IMR-90 (cell line): ENCODE data around the gene DHRSX. TPM values are rescaled to one million over a fixed set of nuclear protein-coding genes. Genes with fewer than 3 reads are reported as not detected.

Experiments
- ATAC-seq: fragments of 200-7000 bp; cut with Tn5 transposase; 2 replicates; pipeline ENCODE4 v1.9.1; 2020; ENCODE audit warnings: low read depth, mild to moderate bottlenecking, moderate library complexity
- BruUV-seq: library from RNA; stranded (reverse); fragments of 400-500 nt; replicated peaks from 2 replicates; lab custom pipeline; 2021; lab: Mats Ljungman, UMichigan
- CTCF ChIA-PET: fragments of 300-600 bp; formaldehyde crosslinking; extraction: SDS; loops from one replicate; lab custom pipeline; 2021; ENCODE audit warnings: antibody characterized with exemption; lab: Yijun Ruan, JAX
- POLR2A ChIA-PET: fragments of 300-600 bp; sonication (Branson Sonifier 250); formaldehyde crosslinking; loops from one replicate; lab custom pipeline; 2022; ENCODE audit warnings: antibody characterized with exemption; ENCODE audit not compliant: unreplicated experiment; lab: Charles Lee
- DNase-seq: peaks from one replicate; pipeline ENCODE4 v3.0.0; 2013
- H2AFZ ChIP-seq: replicated peaks from 2 replicates; pipeline ENCODE3; 2013; ENCODE audit warnings: low read length, mild to moderate bottlenecking; ENCODE audit not compliant: poor library complexity
- H2AK5ac ChIP-seq: 2 replicates; pipeline ENCODE4 v1.6.1; 2013; ENCODE audit warnings: low read depth, low read length, inconsistent platforms
- H2AK9ac ChIP-seq: replicated peaks from 2 replicates; pipeline ENCODE3; 2013; ENCODE audit warnings: mild to moderate bottlenecking, low read depth, low read length, moderate library complexity; ENCODE audit not compliant: poor library complexity
- H2BK120ac ChIP-seq: 2 replicates; pipeline ENCODE4 v1.6.1; 2013; ENCODE audit warnings: low read depth, low read length, inconsistent platforms
- H2BK15ac ChIP-seq: 3 replicates; pipeline ENCODE4 v1.6.1; 2013; ENCODE audit warnings: low read depth, low read length, inconsistent platforms
- H2BK20ac ChIP-seq: 2 replicates; pipeline ENCODE4 v1.6.1; 2013; ENCODE audit warnings: low read depth, mild to moderate bottlenecking, inconsistent platforms, low read length, moderate library complexity
- H2BK5ac ChIP-seq: 2 replicates; pipeline ENCODE4 v1.6.1; 2013; ENCODE audit warnings: mild to moderate bottlenecking, low read depth, low read length, inconsistent platforms; ENCODE audit not compliant: poor library complexity, severe bottlenecking
- H3K14ac ChIP-seq: replicated peaks from 2 replicates; pipeline ENCODE4 v1.6.1; 2013; ENCODE audit warnings: low read depth, low read length, inconsistent platforms
- H3K18ac ChIP-seq: 2 replicates; pipeline ENCODE4 v1.6.1; 2013; ENCODE audit warnings: low read depth, low read length, control low read depth
- H3K23ac ChIP-seq: 2 replicates; pipeline ENCODE4 v1.6.1; 2013; ENCODE audit warnings: low read depth, low read length, inconsistent platforms
- H3K27ac ChIP-seq: 2 replicates; pipeline ENCODE4 v1.5.1; 2013; ENCODE audit warnings: mild to moderate bottlenecking, control low read depth, low read length; ENCODE audit not compliant: insufficient read depth
- H3K27me3 ChIP-seq: 2 replicates; pipeline ENCODE4 v1.6.1; 2013; ENCODE audit warnings: low read length; ENCODE audit not compliant: control insufficient read depth, insufficient read depth
- H3K36me3 ChIP-seq: 2 replicates; pipeline ENCODE4 v1.6.1; 2013; ENCODE audit warnings: low read length, mixed read lengths; ENCODE audit not compliant: control insufficient read depth, insufficient read depth
- H3K4ac ChIP-seq: 2 replicates; pipeline ENCODE4 v1.6.1; 2013; ENCODE audit warnings: low read depth, low read length, inconsistent platforms
- H3K4me1 ChIP-seq: 2 replicates; pipeline ENCODE4 v1.6.1; 2013; ENCODE audit warnings: low read length, mixed read lengths; ENCODE audit not compliant: control insufficient read depth, insufficient read depth
- H3K4me2 ChIP-seq: 2 replicates; pipeline ENCODE4 v1.6.1; 2013; ENCODE audit warnings: low read depth, mild to moderate bottlenecking, control low read depth, low read length, moderate library complexity
- H3K4me3 ChIP-seq: 2 replicates; pipeline ENCODE4 v1.5.1; 2013; ENCODE audit warnings: low read depth, mild to moderate bottlenecking, control low read depth, low read length, moderate library complexity; ENCODE audit not compliant: insufficient read depth
- H3K56ac ChIP-seq: 2 replicates; pipeline ENCODE4 v1.6.1; 2013; ENCODE audit warnings: low read length, inconsistent platforms; ENCODE audit not compliant: insufficient read depth; ENCODE audit errors: extremely low read depth
- H3K79me1 ChIP-seq, 2 experiments: 2 replicates each; pipeline ENCODE4 v1.6.1; 2013; ENCODE audit warnings: low read length in 2 of 2, inconsistent platforms in 1 of 2, low read depth in 1 of 2
- H3K9ac ChIP-seq: 2 replicates; pipeline ENCODE4 v1.6.1; 2013; ENCODE audit warnings: low read depth, low read length, control low read depth
- H3K9me1 ChIP-seq: 2 replicates; pipeline ENCODE4 v1.6.1; 2013; ENCODE audit warnings: low read length, inconsistent platforms; ENCODE audit not compliant: insufficient read depth
- H3K9me3 ChIP-seq: 2 replicates; pipeline ENCODE4 v1.6.1; 2013; ENCODE audit warnings: low read length; ENCODE audit not compliant: control insufficient read depth, insufficient read depth
- H4K20me1 ChIP-seq: 2 replicates; pipeline ENCODE4 v1.6.1; 2013; ENCODE audit warnings: low read length, inconsistent platforms; ENCODE audit not compliant: insufficient read depth
- H4K5ac ChIP-seq: 2 replicates; pipeline ENCODE4 v1.6.1; 2013; ENCODE audit warnings: mild to moderate bottlenecking, low read depth, low read length, control low read depth
- H4K8ac ChIP-seq, 2 experiments: 2 replicates each; pipeline ENCODE4 v1.6.1; 2013; ENCODE audit warnings: low read depth in 2 of 2, low read length in 2 of 2, control low read depth in 1 of 2, inconsistent platforms in 1 of 2
- H4K91ac ChIP-seq: 2 replicates; pipeline ENCODE4 v1.6.1; 2013; ENCODE audit warnings: low read depth, low read length, inconsistent platforms; ENCODE audit not compliant: insufficient read depth
- BHLHE40 ChIP-seq: fragments of 150-350 bp; IDR thresholded peaks from 2 replicates; pipeline ENCODE4 v1.6.1; 2016; ENCODE audit warnings: mild to moderate bottlenecking, low read depth, low read length
- CHD1 ChIP-seq: IDR thresholded peaks from 2 replicates; pipeline ENCODE4 v1.6.1; 2012; ENCODE audit warnings: low read depth, low read length, improper control_type of control experiment
- CTCF ChIP-seq: conservative IDR thresholded peaks from 2 replicates; pipeline ENCODE4 v1.5.1; 2012; ENCODE audit warnings: mild to moderate bottlenecking, low read depth, low read length, improper control_type of control experiment
- ELK1 ChIP-seq: fragments of 150-350 bp; IDR thresholded peaks from 2 replicates; pipeline ENCODE4 v1.6.1; 2016; ENCODE audit warnings: low read depth, mild to moderate bottlenecking, low read length, moderate library complexity, borderline replicate concordance
- FOS ChIP-seq: fragments of 150-350 bp; IDR thresholded peaks from 2 replicates; pipeline ENCODE4 v1.6.1; 2016; ENCODE audit warnings: low read depth, low read length
- MAFK ChIP-seq: IDR thresholded peaks from 2 replicates; pipeline ENCODE4 v1.6.1; 2012; ENCODE audit warnings: low read depth, low read length, improper control_type of control experiment
- MAZ ChIP-seq: IDR thresholded peaks from 2 replicates; pipeline ENCODE4 v1.6.1; 2012; ENCODE audit warnings: low read depth, mild to moderate bottlenecking, low read length, improper control_type of control experiment, moderate library complexity, borderline replicate concordance
- MXI1 ChIP-seq: IDR thresholded peaks from 2 replicates; pipeline ENCODE4 v1.6.1; 2012; ENCODE audit warnings: low read depth, mild to moderate bottlenecking, low read length, moderate library complexity, borderline replicate concordance
- NFE2L2 ChIP-seq: fragments of 150-350 bp; IDR thresholded peaks from 2 replicates; pipeline ENCODE4 v1.6.1; 2016; ENCODE audit warnings: low read depth, mild to moderate bottlenecking, low read length
- POLR2A ChIP-seq: IDR thresholded peaks from 2 replicates; pipeline ENCODE4 v1.6.1; 2012; ENCODE audit warnings: mild to moderate bottlenecking, low read depth, low read length
- RAD21 ChIP-seq: IDR thresholded peaks from 2 replicates; pipeline ENCODE4 v1.6.1; 2012; ENCODE audit warnings: low read length, improper control_type of control experiment
- RCOR1 ChIP-seq: IDR thresholded peaks from 2 replicates; pipeline ENCODE4 v1.6.1; 2012; ENCODE audit warnings: mild to moderate bottlenecking, low read length, improper control_type of control experiment; ENCODE audit not compliant: insufficient replicate concordance
- RFX5 ChIP-seq: IDR thresholded peaks from 2 replicates; pipeline ENCODE4 v1.8.0; 2012; ENCODE audit warnings: low read depth, mild to moderate bottlenecking, low read length, moderate library complexity
- SMC3 ChIP-seq: fragments of 150-350 bp; IDR thresholded peaks from 2 replicates; pipeline ENCODE4 v1.6.1; 2016; ENCODE audit warnings: low read depth, mild to moderate bottlenecking, antibody characterized with exemption, low read length, moderate library complexity
- USF2 ChIP-seq: fragments of 150-350 bp; IDR thresholded peaks from 2 replicates; pipeline ENCODE4 v1.6.1; 2017; ENCODE audit warnings: mild to moderate bottlenecking, antibody characterized with exemption, low read length, low read depth
- WGBS, 2 experiments: methylation state at CpG; one replicate each; pipeline versions ENCODE4 v1.1.5 to v1.1.7; 2013; ENCODE audit warnings: missing lambda C conversion rate in 2 of 2; ENCODE audit not compliant: insufficient read length in 1 of 2; ENCODE audit errors: extremely low coverage in 2 of 2; 5-methylcytosine and 5-hydroxymethylcytosine counted together
- dilution Hi-C: fragments of 300-500 bp; cut with HindIII; formaldehyde crosslinking; loops from one replicate; pipeline ENCODE4 v1.14.3; 2018; ENCODE audit warnings: low sequenced_read_pairs; ENCODE audit not compliant: unreplicated experiment
- in situ Hi-C: fragments of 300-500 bp; cut with MboI; formaldehyde crosslinking; loops from 3 replicates; pipeline ENCODE4 v1.14.3; 2019; ENCODE audit warnings: low sequenced_read_pairs, inconsistent platforms, mixed read lengths
- intact Hi-C: fragments of 100-400 bp; cut with micrococcal nuclease; formaldehyde crosslinking; loops from 2 replicates; pipeline ENCODE4 v1.10.0; 2022
- polyA plus RNA-seq, 3 experiments: library from polyadenylated mRNA; depleted of rRNA; stranded (reverse); fragments of >200 nt; gene quantifications; 2 replicates each; pipeline ENCODE4 v1.2.3, GENCODE V29; 2012; ENCODE audit warnings: low replicate concordance in 1 of 3
- total RNA-seq: library from RNA; depleted of rRNA; stranded (reverse); fragments of >200 nt; gene quantifications from 2 replicates; pipeline ENCODE4 v1.2.3, GENCODE V29; 2012

DHRSX gene
- total and polyA plus RNA-seq, 2 of the 4 experiments (the other 2 are of a cell fraction): 26.2 to 38.0 TPM

- H2BK15ac ChIP-seq: no peak overlapping the region
- H2AK9ac ChIP-seq: no peak overlapping the region
- H3K4me3 ChIP-seq: no peak overlapping the region
- no peaks in the 10 kb centered on the region for H3K4me1 ChIP-seq
- no peak overlapping the region for H2BK120ac ChIP-seq
- 0 out of 2 replicates have a peak, but pooled peaks cover 4% of the 10 kb centered on the region for H4K20me1 ChIP-seq
- H3K23ac ChIP-seq: no peak overlapping the region
- no peak overlapping the region for H3K4ac ChIP-seq
- no peak overlapping the region for H2BK5ac ChIP-seq
- peaks cover 16% of the 10 kb centered on the region for H3K36me3 ChIP-seq
- no peak overlapping the region for H4K8ac ChIP-seq
- no peak overlapping the region for H4K91ac ChIP-seq
- no peaks in the 10 kb centered on the region for H3K27me3 ChIP-seq
- no peak overlapping the region for H3K14ac ChIP-seq
- no peak overlapping the region for H2BK20ac ChIP-seq
- no TSS peak for BruUV-seq
- H3K4me2 ChIP-seq: no peak overlapping the region
- CTCF ChIA-PET: no interaction called here
- H3K27ac ChIP-seq: no peak overlapping the region
- in situ Hi-C loops: no loop called here
- no peaks in the 10 kb centered on the region for H3K9me3 ChIP-seq
- intact Hi-C loops: no loop called here
- peaks cover 11% of the 10 kb centered on the region for H3K9me1 ChIP-seq
- 98% methylated on average over 10 of the region's 17 CpGs; no CpG with 5 or more reads in 1 of the 2 experiments for WGBS, 2 experiments
- dilution Hi-C loops: no loop called here
- no peak overlapping the region for H2AFZ ChIP-seq
- POLR2A ChIA-PET: no interaction called here
- ATAC-seq: no peak
- H4K5ac ChIP-seq: no peak overlapping the region
- no peak overlapping the region for H3K18ac ChIP-seq
- no peak overlapping the region for H3K56ac ChIP-seq
- H3K79me1 ChIP-seq: peaks cover 0 to 2% of the 10 kb centered on the region in 2 experiments; a peak in 2 of 4 replicates
- H3K9ac ChIP-seq: no peak overlapping the region
- H2AK5ac ChIP-seq: no peak overlapping the region
- DNase-seq: no peak
- TF ChIP-seq CHD1 (no peak), RAD21 (no peak), RFX5 (no peak), BHLHE40 (no peak), ELK1 (no peak), NFE2L2 (no peak), SMC3 (no peak), FOS (no peak), MAFK (no peak), USF2 (no peak), POLR2A (no peak), RCOR1 (no peak), MXI1 (no peak), CTCF (no peak), MAZ (no peak)
Observed at GRCh38 chrX:2264179-2265030, 236.4 kb downstream of the DHRSX start.
